Measurements from ENCODE around the gene NPEPL1.
A peak's percentile ranks its signal among the peaks of the same experiment; 100 is the strongest.

Gene NPEPL1

GRCh38 chr20:58684291-58684690 is 8.3 kb upstream of the NPEPL1 start:
- no peak for TF ChIP-seq ZNF274 (IDR thresholded peaks at IDR 0.05; ENCODE audit: low read depth, low read length)

GRCh38 chr20:58685988-58686387 is 6.6 kb upstream of the NPEPL1 start:
- no peak overlapping the region for H3K4me3 ChIP-seq (ENCODE audit: low read length)
- no peak for TF ChIP-seq ZNF274 (IDR thresholded peaks at IDR 0.05; ENCODE audit: low read depth, low read length)

More at GRCh38 chr20:58684291-58684690, 8.3 kb upstream of the NPEPL1 start:
- no peak overlapping the region for H3K4me3 ChIP-seq (ENCODE audit: low read length)

- no peak overlapping the region for H3K4me3 ChIP-seq (ENCODE audit: low read length)
- no peak for TF ChIP-seq ZNF274 (IDR thresholded peaks at IDR 0.05; ENCODE audit: low read depth, low read length)
These were observed 4.2 kb upstream of the NPEPL1 start for GRCh38 chr20:58688414-58688813.

GRCh38 chr20:58688840-58689239 is 3.8 kb upstream of the NPEPL1 start:
- TF ChIP-seq ZNF274 (IDR thresholded peaks at IDR 0.05; ENCODE audit: low read depth, low read length), result no peak
- no peak overlapping the region for H3K4me3 ChIP-seq (ENCODE audit: low read length)

- H3K4me3 ChIP-seq (ENCODE audit: low read length), result no peak overlapping the region
- no peak for TF ChIP-seq ZNF274 (IDR thresholded peaks at IDR 0.05; ENCODE audit: low read depth, low read length)
These were observed 2.0 kb upstream of the NPEPL1 start for GRCh38 chr20:58690396-58691135.

- H3K4me3 ChIP-seq (ENCODE audit: low read length), result no peak overlapping the region
- no peak for TF ChIP-seq ZNF274 (IDR thresholded peaks at IDR 0.05; ENCODE audit: low read depth, low read length)
These were observed 624 bp upstream of the NPEPL1 start for GRCh38 chr20:58691773-58692578.

GRCh38 chr20:58693226-58694006 is 816 bp downstream of the NPEPL1 start:
- no peak for TF ChIP-seq ZNF274 (IDR thresholded peaks at IDR 0.05; ENCODE audit: low read depth, low read length)
- H3K4me3 ChIP-seq (ENCODE audit: low read length), result peak overlapping the region; percentile 58; the same call in 1 of the 2 replicates

GRCh38 chr20:58694241-58695083 is 1.9 kb downstream of the NPEPL1 start:
- no peak for TF ChIP-seq ZNF274 (IDR thresholded peaks at IDR 0.05; ENCODE audit: low read depth, low read length)
- H3K4me3 ChIP-seq (ENCODE audit: low read length), result no peak overlapping the region

- no peak overlapping the region for H3K4me3 ChIP-seq (ENCODE audit: low read length)
- TF ChIP-seq ZNF274 (IDR thresholded peaks at IDR 0.05; ENCODE audit: low read depth, low read length), result no peak
These were observed 2.6 kb downstream of the NPEPL1 start for GRCh38 chr20:58695084-58695722.

- TF ChIP-seq ZNF274 (IDR thresholded peaks at IDR 0.05; ENCODE audit: low read depth, low read length), result no peak
- no peak overlapping the region for H3K4me3 ChIP-seq (ENCODE audit: low read length)
These were observed 3.3 kb downstream of the NPEPL1 start for GRCh38 chr20:58695895-58696375.

GRCh38 chr20:58696411-58696961 is 3.9 kb downstream of the NPEPL1 start:
- TF ChIP-seq ZNF274 (IDR thresholded peaks at IDR 0.05; ENCODE audit: low read depth, low read length), result no peak
- no peak overlapping the region for H3K4me3 ChIP-seq (ENCODE audit: low read length)

- TF ChIP-seq ZNF274 (IDR thresholded peaks at IDR 0.05; ENCODE audit: low read depth, low read length), result no peak
- no peak overlapping the region for H3K4me3 ChIP-seq (ENCODE audit: low read length)
These were observed 4.7 kb downstream of the NPEPL1 start for GRCh38 chr20:58697201-58697866.

Data from GM08714 (cell line).